COLO668 (cell line): ENCODE data around the gene UIMC1.
"Not testable (repeated sequence)": the region's sequence is repeated elsewhere in the genome, so short reads cannot be mapped to it uniquely, and the experiment has no call there.

ENCODE experiments used
- DNase-seq: peaks from one replicate; lab custom pipeline; 2025; ENCODE audit not compliant: unreplicated experiment; lab: John Stamatoyannopoulos, UW

The UIMC1 gene

DNA sequence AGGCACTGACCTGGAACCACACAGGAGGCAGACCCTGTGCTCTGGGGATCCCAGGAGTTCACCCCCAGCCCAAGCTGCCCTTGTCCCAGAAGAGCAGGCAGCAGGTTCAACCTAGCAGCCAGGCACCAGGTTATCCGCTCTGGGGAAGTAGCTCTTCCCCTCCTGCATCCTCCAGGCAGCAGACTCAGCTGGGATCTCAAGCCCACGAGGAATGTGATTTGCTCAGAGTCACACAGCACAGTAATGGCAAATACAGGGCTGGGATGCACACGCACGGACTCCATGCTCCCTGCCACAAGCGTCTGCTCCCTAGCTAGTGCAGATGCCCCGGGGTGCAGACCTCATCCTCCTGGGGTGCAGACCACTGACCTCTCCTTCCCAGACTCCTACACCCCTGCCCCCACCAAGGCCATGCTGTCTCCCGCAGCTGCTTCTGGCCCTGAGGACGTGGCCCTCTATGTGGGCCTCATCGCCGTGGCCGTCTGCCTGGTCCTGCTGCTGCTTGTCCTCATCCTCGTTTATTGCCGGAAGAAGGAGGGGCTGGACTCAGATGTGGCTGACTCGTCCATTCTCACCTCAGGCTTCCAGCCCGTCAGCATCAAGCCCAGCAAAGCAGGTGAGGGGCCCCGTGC, 132.9 kb downstream of the UIMC1 start:
- no peak for DNase-seq

DNA sequence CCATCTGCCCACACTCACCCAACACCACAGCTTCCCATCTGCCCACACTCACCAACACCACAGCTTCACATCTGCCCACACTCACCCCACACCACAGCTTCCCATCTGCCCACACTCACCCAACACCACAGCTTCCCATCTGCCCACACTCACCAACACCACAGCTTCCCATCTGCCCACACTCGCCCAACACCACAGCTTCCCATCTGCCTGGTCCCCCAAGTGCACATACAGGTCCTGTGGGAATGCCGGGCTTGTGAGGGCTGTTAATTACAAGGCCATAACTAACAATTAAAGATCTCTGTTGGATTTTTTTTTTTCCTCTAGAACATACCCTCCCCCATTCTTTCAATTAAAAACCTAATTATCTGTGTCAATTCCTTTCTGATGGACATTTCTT, 133.6 kb downstream of the UIMC1 start:
- not testable (repeated sequence) for DNase-seq

DNA sequence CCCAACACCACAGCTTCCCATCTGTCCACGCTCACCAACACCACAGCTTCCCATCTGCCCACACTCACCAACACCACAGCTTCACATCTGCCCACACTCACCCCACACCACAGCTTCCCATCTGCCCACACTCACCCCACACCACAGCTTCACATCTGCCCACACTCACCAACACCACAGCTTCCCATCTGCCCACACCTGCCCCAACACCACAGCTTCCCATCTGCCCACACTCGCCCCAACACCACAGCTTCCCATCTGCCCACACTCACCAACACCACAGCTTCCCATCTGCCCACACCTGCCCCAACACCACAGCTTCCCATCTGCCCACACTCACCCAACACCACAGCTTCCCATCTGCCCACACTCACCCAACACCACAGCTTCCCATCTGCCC, 134.0 kb downstream of the UIMC1 start:
- not testable (repeated sequence) for DNase-seq

DNA sequence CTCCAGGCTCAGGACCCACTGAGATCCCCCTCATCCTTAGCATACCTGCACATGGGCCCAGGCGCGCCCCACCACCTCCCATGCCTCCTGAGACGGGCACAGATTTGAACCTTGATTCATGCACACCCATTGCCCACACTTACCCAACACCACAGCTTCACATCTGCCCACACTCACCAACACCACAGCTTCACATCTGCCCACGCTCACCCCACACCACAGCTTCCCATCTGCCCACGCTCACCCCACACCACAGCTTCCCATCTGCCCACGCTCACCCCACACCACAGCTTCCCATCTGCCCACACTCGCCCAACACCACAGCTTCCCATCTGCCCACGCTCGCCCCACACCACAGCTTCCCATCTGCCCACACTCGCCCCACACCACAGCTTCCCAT, 135.9 kb downstream of the UIMC1 start:
- DNase-seq, result not testable (repeated sequence)

DNA sequence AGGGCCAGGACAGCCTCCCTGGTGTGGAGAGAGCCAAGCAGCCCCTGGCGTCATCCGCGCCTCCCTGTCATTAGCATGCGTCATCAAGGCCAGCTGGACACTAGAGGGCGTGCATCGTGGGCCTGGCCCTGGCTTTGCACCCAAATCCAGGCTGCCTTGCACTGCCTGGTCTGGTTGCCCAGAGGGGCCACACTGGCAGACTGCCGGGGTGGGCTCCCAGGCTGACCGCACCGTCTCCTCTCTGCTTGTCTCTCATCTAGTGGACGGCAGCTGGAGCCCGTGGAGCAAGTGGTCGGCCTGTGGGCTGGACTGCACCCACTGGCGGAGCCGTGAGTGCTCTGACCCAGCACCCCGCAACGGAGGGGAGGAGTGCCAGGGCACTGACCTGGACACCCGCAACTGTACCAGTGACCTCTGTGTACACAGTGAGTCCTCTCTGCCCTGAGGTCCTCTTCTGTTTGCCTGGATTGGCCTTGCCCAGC, 136.4 kb downstream of the UIMC1 start:
- DNase-seq, result peak; percentile 23

DNA sequence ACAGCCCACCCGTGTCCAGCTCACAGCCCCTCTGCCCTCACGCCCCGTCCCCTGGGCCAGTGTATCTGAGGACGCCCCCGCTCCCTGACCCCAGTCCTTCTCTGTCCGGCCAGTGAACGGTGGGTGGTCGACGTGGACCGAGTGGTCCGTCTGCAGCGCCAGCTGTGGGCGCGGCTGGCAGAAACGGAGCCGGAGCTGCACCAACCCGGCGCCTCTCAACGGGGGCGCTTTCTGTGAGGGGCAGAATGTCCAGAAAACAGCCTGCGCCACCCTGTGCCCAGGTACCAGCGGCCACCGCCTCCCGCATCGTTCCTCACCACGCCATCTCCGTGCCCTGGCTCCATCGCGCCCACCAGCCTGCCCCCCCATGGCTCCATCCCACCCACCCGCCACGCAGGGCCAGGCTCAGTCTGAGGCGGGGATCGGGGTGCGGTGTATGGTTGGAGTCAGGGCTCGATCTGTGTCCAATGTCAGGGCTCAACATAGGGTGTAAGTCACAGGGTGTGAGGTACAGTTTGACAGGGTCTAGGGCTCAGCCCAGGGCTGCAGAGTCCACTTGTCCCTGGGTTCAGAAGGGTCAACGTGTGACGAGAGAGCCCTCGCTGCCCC, 137.0 kb downstream of the UIMC1 start:
- no peak for DNase-seq

DNA sequence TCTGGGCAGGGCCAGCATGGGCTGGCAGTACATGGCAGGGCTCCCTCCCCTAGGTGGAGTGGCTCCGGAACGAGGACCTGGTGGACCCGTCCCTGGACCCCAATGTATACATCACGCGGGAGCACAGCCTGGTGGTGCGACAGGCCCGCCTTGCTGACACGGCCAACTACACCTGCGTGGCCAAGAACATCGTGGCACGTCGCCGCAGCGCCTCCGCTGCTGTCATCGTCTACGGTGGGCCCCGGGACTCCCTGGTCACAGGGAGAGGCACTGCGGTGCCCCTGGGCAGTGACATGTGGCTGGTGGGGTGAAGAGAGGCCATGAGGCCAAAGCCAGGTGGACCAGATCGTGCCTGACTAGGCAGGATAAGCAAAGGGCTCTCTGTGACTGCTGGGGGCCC, 137.8 kb downstream of the UIMC1 start:
- no peak for DNase-seq

DNA sequence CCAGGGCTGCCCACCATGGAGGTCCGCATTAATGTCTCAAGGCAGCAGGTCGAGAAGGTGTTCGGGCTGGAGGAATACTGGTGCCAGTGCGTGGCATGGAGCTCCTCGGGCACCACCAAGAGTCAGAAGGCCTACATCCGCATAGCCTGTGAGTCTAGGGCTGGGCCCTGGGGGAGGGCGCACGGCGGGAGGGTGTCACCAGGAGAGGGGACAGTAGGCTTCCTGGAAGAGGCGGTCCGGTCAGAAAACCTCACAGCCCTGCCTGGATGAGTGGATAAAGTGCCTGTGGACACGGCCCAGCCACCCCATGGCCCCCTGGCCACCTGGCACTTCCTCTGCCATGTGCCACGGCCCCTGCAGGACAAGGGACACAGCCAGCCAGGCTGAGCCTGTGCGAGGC, 138.5 kb downstream of the UIMC1 start:
- no peak for DNase-seq

DNA sequence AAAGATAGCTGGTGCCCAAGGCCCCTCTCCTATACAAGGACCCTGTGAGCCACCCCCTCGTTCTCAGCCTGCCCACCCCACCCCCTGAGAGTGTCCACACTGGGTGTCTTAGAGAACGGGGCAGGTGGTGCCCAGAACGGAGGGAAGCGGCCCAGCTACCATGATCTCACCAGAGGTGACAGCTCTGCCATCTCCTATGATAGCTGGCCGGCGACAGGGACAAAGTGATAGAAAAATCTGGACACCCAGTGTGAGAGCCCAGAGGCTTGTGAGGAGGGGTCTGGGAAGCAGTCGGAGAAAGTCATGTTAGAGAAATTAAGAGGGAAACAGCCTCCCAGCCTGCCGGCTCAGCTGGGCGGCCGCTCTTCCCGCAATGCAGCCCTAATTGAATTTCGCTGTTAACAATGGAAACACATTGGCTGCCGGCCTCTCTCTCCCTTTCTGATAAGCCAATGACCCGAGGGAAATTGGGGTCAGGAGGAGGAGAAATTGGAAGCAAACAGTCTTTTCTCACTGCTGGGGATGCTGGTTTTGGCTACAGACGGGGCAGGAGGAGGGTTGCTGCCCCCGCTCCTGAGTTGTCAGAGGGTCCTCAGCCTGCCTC, 139.8 kb downstream of the UIMC1 start:
- no peak for DNase-seq

DNA sequence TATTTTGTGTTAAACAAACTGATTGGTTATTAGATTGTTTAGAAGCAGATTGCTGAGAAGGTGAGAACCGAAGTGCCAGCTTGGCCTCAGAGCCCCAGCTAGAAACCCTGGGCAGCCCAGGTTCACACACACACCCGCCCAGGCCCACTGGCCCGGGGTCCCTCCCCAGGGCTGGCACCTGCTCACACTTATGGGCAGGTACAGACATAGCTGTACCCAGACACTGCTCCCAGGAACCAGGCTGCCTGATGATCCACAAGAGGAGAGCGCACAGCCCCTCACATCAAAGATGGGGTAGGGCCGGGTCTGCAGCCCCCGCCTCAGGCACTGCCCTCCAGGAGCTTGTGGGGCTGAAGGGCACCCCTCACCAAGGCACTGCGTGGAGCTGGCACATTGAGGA, 140.6 kb downstream of the UIMC1 start:
- no peak for DNase-seq

DNA sequence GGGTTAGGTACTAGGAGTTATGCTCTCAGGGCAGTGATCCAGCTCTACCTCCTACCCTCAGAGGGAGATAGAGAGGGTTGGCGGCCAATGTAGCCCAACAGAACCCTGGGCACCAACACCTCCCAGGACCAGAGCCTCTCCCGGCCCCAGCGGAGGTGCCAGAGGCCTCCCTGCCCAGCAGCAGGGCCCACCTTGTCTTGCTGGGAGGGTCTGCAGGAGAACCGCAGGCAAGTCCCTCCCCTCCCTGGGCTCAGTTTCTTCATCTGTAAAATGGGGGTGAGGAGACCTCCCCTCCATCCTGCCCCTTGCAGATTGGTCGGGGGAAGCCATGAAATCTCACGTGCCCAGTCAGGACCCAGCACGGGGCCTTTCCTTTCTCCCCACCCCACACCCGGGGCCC, 141.8 kb downstream of the UIMC1 start:
- no peak for DNase-seq

DNA sequence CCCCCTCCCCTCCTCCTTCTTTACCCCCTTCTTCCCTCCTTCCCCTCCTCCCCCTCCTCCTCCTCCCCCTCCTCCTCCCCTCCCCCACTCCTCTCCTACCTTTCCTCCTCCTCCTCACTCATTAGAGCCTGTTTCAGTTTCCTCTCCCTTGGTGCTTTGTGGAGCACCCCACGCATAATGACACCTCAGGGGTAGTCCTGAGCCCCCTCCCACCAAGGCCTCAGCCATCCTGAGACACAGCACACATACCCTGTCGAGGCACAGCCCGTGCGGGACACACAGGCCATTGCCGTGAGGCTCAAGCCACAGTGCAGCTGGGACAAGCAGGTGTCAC, 142.8 kb downstream of the UIMC1 start:
- DNase-seq, result no peak

DNA sequence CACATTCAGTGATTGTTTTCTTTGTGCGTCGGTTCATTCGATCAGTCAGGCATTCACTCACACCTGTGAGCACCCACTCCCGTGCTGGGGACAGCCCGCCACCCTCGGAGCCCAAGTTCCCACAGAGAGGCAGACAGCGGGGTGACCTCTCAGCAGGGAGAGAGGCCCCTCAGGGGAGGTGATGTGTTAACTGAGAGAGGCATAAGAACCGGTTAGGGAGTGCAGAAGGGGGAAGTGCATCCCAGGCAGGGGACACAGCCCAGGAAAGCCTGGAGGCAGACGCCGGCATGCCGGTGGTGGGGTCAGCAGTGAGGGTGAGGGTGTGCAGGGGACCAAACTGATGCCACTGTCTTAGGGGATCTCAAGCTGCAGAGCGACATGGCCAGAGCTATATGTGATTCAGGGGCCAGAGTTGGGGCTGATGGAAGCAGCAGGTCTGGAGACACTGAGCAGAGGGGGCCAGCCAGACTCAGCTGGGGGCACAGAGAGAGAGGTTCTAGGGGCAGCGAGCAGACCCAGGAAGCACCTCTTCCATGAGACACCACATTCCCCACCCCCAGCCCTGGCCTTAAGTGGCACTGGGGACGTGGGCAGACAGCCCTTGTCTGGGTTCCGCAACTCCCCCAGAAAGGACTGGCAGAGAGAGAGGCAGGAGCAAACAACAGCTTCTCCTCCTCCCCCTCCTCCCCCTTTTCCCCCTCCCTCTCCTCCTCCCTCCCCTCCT, 143.4 kb downstream of the UIMC1 start:
- DNase-seq, result no peak

DNA sequence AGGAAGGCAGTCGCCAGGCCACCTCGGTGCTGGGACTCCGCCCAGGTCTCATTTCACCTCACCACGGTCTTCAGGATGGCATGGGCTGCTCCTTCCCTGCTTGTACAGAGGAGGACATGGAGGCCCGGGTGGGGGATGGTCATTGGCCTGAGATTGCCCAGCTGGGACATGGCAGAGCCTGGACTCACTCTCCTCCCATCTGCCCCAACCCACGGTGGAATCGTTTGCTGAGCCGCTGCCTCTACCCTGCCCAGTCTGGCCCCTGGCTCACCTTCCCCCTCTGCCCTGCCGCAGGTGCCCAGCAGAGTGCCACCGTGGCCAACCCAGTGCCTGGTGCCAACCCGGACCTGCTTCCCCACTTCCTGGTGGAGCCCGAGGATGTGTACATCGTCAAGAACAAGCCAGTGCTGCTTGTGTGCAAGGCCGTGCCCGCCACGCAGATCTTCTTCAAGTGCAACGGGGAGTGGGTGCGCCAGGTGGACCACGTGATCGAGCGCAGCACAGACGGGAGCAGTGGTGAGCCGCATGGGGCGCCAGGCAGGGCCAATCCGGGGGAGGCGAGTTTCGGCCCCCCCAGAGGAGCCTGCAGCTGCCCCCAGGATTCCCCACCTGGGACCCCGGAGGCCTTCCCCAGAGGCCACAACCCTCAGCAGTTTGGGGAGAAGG, 144.1 kb downstream of the UIMC1 start:
- no peak for DNase-seq

DNA sequence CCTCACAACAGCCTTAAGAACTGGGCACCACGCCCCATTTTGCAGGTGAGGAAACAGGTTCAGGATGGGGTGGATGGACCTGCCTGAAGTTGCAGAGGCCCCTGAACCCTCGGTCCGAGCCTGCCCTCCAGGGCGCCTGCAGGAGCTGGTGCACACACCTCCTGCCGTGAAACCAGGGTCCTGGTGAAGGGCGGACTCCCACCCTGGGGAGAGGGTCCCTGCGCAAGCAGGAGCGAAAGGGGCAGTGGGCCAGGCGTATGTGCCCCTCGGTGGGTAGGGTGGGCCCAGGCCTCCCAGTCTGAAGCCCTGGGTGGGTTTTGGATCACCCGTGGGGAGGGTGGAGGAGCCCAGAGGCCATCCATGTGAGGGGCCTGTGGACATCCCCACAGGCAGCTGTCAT, 145.3 kb downstream of the UIMC1 start:
- DNase-seq, result no peak

DNA sequence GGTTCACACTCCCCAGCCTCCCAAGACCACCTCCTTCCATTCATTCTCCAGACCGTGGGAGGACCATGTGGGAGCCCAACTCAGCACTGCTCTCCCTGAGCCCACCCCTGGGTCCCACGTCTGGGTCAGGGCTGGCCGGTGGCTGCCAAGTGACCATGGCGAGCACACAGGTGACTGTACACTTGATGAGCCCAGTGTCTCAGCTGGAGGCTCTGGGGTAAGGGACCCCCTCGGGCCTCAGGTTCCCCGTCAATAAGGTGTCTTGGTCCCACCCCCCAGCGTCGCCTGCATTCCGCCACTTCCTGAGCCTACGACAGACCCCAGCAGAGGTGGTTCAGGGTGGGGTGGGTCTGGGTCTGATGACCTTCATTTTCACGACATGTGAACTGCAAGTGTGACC, 146.2 kb downstream of the UIMC1 start:
- DNase-seq, result no peak

DNA sequence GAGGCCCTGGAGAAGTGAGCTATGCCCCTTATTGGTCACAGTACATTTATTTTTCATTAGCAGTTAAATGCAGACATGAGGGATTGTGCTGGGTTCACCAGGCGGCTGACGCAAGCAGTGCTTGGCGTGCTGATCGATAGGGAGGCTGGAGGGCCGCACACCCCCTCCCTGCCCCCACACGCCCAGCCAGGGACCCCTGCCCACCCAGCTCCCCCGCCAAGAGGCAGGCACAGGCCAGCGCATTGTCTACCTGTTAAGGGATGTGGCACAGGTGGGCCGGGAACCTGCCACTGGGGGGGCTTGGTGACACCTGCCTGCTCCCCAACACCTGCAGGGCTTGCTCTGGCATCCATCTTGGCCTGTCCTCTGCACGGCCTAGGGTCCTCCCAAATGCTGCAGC, 146.7 kb downstream of the UIMC1 start:
- DNase-seq, result no peak

DNA sequence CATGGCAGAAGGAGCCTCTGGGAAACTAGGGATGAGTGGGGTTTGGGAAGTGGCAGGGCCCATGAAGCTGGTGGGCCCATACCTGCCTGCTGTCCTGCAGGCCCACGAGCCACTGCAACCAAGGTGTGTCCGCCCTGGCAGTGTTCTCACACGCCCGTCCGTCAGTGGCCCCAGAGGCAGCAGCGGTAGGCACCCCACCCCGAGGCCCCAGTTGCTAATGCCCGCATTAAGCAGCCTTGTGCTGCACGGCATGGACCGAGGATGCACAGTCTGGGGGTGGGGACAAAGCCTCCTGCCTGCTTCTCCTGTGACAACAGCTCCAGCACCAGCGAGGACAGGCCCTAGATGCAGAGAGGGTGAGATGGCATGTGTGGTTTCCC, 148.7 kb downstream of the UIMC1 start:
- DNase-seq, result no peak

DNA sequence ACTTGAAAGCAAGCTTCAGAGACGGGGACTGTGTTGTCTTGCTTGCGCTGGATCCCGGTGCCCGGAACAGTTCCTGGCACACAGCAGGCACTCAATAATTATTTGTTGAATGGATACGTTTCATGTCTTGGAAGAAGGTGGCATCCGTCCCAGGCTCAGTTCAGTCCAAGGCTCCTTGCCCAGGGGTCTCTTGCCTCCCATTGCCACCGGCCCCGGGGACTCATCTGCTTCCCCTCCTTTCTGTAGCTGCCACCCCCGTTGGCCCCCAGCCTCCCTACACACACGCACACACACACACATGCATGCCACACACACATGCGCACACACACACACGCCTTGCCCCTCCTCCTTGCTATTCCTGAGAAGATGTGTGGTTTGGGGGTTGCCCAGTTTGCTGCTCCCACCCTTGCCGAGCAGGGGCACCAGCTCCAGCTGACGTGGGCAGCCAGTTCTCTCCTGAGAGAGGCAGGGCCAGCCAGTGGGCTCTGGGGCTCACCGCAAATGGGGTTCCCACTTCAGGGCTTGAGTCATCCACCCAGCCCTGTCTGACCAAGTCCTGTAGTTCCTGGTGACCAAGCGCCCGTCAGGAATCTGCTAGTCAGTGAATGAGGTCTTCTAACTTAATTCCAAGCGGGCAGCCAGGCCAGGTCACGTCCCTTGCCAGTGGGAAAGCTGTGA, 149.2 kb downstream of the UIMC1 start:
- DNase-seq, result no peak

DNA sequence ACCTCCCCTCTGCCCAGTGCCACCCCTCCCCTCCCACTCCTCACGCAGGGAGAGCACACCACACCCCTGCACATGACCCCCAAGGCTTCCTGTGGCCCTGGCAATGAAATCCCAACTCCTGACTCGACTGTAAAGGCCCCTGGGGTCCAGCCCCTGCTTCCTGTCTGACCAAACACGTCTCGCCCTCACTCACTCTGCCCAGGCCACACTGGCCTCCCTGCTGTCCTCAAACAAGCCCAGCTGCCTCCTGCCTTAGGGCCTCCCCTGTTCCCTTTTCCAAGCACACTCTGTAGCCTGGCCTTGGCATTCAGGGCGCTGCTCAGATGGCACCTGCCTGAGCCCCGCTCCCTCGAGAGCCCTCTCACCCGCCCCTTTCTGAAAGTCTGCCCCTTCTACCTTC, 149.8 kb downstream of the UIMC1 start:
- no peak for DNase-seq

DNA sequence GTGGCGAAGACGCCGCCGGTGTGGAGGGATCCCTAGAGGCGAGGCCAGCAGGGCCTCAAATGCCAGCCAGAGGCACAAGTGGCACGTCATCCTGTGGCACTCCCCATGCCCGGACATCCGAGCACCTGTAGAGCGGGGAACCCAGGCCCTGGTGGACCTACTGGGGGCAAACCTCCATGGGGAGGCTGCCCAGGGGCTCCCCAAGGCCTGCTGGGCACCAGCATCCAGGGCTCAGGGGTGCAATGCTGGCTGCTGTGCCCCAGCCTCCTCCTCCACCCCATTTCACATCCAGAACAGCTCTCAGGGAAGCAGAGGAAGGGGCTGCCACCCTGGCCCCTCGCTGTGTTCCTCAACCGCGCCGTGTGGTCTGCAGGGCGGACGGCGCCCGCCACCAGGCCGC, 151.0 kb downstream of the UIMC1 start:
- no peak for DNase-seq
